Measurements from ENCODE around the gene MYL2.

MYL2 gene

GRCh38 chr12:110929818-110930217 is 9.4 kb upstream of the MYL2 start:
- DNase-seq: no peak

GRCh38 chr12:110928700-110929099 is 8.3 kb upstream of the MYL2 start:
- no peak for DNase-seq

DNA sequence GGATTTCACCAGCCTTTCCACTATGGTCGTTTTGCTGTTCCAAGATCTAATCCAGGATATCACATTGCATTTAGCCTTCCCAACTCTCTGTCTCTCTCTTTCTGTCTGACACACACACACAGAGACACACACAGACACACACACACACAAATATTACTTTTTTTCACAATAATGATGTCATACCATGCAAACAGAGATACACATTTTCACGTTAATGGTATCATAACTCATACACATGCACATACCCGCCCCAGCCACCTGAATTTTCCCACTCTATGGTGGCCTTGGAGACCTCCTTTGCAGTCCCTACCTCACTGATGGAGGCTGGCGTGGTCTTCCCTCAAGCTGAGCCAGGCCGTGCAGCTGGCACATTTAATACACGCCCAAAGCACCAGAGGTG is 7.2 kb upstream of the MYL2 start:
- DNase-seq: no peak

GRCh38 chr12:110923692-110924334 is 3.4 kb upstream of the MYL2 start:
- DNase-seq: no peak

DNA sequence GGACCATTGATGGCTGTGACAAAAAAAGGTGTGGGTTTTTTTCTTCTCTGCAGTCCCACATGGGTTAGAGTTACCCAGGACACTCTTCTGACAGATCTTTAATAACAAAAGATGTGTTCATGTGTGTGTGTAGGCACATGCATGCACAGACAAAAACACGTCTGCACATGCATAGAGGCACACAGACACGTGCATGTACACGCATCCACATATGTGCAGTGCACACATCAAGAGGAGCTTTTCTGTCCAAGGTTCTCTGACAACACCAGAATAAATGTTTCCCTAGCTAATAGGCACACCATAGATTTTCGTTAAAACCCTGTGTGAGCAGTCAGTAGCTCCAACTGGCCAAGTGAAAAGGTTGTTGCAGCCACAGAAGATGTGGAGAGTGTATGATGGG is 2.8 kb upstream of the MYL2 start:
- DNase-seq: no peak

- no peak for DNase-seq
Measured at GRCh38 chr12:110922652-110923051, 2.3 kb upstream of the MYL2 start.

- no peak for DNase-seq
Measured at GRCh38 chr12:110921262-110921661, 883 bp upstream of the MYL2 start.

DNA sequence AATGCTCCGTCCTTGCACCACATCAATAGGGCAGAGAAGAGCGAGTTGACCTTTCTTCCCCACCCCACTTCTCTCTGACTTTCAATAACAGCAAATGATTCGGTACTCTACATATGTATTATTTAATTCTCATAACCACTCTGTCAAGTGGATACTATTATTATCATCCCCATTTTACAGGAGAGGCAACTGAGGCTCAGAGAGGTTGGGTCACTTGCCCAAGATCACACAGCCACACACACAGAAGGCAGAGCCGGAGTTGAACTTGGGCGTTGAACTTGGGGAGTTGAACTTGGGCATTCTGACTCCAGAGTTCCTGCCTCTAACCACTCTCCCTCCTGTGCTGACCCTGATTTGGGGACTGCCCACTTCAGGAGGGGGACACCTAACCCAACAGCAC is 659 bp downstream of the MYL2 start:
- DNase-seq: no peak

DNA sequence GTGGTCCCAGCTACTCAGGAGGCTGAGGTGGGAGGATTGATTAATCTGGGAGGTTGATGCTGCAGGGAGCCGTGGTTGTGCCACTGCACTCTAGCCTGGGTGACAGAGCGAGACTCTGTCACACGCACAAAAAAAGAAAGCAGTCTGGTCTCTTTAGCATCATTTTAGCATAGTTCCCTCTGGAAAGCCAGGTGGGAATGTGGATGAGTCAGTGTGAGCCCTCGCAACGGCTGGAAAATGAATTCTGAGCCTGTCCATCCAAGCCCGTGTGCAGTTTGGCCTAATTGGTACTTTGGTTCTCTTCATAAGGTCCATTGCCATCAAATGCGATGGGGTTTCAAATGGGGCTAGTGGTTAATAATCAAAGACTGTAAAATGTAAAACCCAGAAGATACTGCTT is 2.4 kb downstream of the MYL2 start:
- no peak for DNase-seq

GRCh38 chr12:110917467-110917866 is 2.9 kb downstream of the MYL2 start:
- no peak for DNase-seq

- DNase-seq: no peak
Measured at GRCh38 chr12:110916295-110916875, 4.0 kb downstream of the MYL2 start.

- no peak for DNase-seq
Measured at GRCh38 chr12:110913119-110914056, 7.0 kb downstream of the MYL2 start.

- DNase-seq: no peak
Measured at GRCh38 chr12:110912263-110912662, 8.1 kb downstream of the MYL2 start.

DNA sequence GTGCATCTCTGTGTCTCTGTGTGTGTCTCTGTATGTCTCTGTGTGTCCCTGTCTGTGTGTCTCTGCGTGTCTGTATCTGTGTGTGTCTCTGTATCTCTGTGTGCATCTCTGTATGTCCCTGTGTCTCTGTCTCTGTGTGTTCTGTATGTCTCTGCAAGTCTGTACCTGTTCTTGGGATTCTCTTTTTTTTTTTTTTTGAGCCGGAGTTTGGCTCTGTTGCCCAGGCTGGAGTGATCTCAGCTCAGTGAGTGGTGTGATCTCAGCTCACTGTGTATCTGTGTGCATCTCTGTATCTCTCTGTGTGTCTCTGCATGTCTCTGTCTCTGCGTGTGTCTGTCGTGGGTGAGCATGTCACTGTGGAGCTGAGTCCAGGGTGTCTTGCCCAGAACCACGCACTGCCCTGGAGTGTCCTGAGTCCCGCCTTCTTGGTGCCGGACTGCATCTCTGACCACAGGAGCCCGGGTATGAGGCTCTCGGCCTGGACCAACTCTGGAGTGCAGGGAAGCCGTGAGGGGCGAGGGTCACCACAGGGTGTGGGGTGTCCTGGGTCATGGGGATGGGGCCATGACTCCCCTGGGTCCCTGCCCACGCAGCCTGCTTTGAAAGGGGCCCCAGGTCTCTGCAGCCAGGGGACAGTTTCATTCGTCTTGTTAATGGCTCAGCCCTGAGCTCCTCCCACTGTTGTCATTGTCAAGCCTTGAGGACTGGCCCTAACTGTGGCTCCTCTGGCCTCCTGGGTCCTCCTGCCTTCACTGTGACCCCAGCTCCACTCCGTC is 11.8 kb downstream of the MYL2 start:
- no peak for DNase-seq

- DNase-seq: no peak
Measured at GRCh38 chr12:110907583-110907982, 12.8 kb downstream of the MYL2 start.

DNA sequence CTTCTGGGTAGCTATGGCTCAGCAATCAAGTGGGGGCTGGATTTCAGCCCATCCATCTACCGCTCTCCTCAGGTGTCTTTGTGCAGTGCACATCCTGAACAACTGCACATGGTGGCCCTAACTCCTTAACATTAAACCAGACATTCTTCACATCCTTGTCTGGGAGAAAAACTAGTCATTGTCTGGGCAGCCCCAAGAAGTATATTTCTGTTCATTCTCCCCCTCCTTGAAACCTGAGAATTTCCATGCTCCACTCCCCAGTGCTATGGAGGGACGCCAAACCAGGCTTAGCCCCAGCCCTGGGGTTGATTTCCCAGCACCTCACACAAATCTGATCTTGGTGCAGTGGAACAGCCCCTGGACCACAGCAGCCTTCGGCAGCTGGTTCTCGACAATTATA is 13.4 kb downstream of the MYL2 start:
- DNase-seq: no peak

DNA sequence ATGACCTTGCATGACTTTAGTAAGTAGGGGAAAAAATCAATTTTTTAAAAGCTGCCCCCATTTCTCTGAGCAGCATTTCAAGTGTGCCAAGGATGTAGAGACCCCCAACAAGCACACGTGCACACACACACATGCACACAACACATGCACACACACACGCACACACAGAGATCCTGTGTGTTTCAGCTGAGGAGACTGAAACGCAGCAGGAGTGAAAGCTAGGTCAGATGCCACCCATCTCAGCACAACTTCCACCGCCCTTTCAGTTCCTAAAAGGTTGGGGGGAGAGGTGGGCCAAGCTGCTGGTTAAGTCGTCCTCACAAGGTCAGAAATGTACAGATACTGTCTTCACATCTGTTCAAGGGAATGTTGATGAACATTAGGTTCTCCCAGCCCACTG is 13.9 kb downstream of the MYL2 start:
- DNase-seq: no peak

DNA sequence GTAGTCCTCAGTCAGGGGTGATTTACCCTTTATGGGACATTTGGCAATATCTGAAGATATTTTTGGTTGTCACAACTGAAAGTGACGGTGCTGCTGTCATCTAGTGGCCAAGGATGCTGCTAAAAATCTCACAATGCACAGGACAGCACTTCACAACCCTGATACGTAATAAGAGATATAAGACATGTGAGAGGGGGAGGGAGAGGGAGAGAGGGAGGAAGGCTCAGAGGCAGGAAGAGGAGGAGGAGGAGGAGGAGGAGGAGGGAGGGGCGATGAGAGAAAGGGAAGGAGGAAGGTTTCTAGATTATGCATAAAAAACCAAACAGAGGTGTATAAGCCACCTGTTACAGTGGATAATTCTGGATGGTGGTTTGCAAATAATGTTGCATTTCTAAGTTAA is 14.3 kb downstream of the MYL2 start:
- no peak for DNase-seq

DNA sequence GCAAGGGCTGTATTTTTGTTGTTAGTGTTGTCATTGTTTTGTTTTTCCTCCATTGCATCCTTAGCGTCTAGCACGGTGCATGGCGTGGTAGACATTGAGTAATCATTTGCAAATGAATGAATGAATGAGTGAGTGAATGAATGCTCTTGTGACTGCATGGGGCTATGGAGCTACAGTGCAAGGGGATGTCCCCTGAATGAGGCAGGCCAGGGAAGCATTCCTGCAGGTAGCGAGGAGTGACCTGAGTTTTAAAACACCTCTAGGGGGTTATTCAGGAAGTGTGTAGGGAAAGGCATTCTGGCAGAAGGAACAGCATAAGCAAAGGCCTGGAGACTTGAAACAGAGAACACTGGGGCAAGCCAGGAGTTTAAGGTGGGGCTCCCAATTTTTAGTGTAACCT is 16.9 kb downstream of the MYL2 start:
- DNase-seq: no peak

- DNase-seq: no peak
Measured at GRCh38 chr12:110901401-110901800, 19.0 kb downstream of the MYL2 start.

- DNase-seq: no peak
Measured at GRCh38 chr12:110896559-110896958, 23.8 kb downstream of the MYL2 start.

DNA sequence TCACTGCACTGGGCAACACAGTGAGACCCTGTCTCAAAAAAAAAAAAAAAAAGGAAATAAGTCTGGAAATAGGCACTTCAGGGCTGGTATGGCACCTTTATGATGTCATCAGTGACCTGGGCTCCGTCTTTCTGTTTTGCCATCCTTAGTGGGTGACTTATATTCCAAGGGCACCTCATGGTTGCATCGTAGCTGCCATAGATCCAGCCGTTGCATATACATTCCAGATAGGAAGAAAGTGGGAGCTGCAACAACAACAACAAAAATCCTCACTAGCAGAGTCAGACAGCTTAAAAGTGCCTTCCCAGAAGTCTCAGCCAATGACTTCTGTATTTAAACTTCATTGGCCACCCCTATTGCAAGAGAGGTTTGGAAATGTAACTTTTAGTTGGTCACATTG is 26.4 kb downstream of the MYL2 start:
- DNase-seq: no peak

- DNase-seq: no peak
Measured at GRCh38 chr12:110889361-110889760, 31.0 kb downstream of the MYL2 start.

Measured in midbrain (tissue), 1 donor.